ENCODE data around the gene TOMM20. TPM values are rescaled to one million over a fixed set of nuclear protein-coding genes. Genes with fewer than 3 reads are reported as not detected.
"Not testable (repeated sequence)": the region's sequence is repeated elsewhere in the genome, so short reads cannot be mapped to it uniquely, and the experiment has no call there.

TOMM20 gene
- total and polyA plus RNA-seq, 2 of the 8 experiments (the other 6 are each of a cell fraction or from before 2014, with no cell fraction given): 71.4 to 168 TPM

DNA sequence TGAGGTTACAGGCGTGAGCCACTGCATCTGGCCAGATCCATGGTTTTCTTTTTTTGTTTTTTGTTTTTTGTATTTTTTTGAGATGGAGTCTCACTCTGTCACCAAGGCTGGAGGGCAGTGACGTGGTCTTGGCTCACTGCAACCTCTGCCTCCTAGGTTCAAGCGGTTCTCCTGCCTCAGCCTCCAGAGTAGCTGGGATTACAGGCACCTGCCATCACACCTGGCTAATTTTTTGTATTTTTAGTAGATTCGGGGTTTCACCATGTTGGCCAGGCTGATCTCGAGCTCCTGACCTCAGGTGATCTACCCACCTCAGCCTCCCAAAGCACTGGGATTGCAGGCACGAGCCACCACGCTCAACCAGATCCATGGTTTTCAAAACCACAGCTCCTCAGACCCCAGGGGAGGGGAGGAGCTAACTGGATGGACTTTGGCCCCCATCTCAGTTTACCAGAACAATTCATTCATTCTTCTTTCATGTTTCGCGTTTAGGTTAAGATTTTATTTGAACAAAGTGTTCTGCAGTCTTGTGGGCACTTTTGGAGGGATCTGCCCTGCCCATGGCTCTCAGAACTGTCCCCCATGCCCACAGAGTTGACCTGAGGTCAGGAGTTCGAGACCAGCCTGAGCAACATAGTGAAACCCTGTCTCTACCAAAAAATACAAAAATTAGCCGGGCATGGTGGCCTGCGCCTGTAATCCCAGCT, 43.1 kb downstream of the TOMM20 start:
- FAIRE-seq; H2BK5ac ChIP-seq (ENCODE audit: low read depth, low read length); POLR2A ChIA-PET (ENCODE audit: partially characterized antibody); H4K5ac ChIP-seq (ENCODE audit: insufficient read length, low read depth, low read length); H3K9me3 ChIP-seq (ENCODE audit: insufficient read depth in 2 of 2, low read depth in 1 of 2, low read length in 1 of 2); H3K56ac ChIP-seq (replicated peaks; ENCODE audit: insufficient read length, low read depth, low read length); H3K23ac ChIP-seq (ENCODE audit: insufficient read length); H3K36me3 ChIP-seq (ENCODE audit: control insufficient read depth in 2 of 4, insufficient read depth in 4 of 4, low read length in 3 of 4); H3K23me2 ChIP-seq (ENCODE audit: low read depth, low read length); H3K27ac ChIP-seq (ENCODE audit: low read depth, low read length); H3K79me2 ChIP-seq (ENCODE audit: control insufficient read depth in 1 of 2, insufficient read depth in 2 of 2, low read length in 2 of 2); H3K79me1 ChIP-seq (ENCODE audit: low read depth, low read length); H2AFZ ChIP-seq (ENCODE audit: low read length); H3K27me3 ChIP-seq (replicated peaks in 1 of 4; ENCODE audit: control insufficient read depth in 3 of 4, extremely low read depth in 1 of 4, insufficient read depth in 3 of 4, low read length in 3 of 4); H4K91ac ChIP-seq (replicated peaks; ENCODE audit: insufficient read length, low read length); H3K4ac ChIP-seq (replicated peaks; ENCODE audit: insufficient read length, low read depth, low read length); H2BK15ac ChIP-seq (ENCODE audit: low read length); H3K4me3 ChIP-seq (ENCODE audit: extremely low read depth in 1 of 4, insufficient read depth in 2 of 4, low read depth in 3 of 4, low read length in 4 of 4); H2AK5ac ChIP-seq (ENCODE audit: low read depth, low read length); H2BK12ac ChIP-seq (ENCODE audit: low read depth, low read length); H3K9ac ChIP-seq (replicated peaks in 1 of 4; ENCODE audit: extremely low read depth in 1 of 4, low read depth in 3 of 4, low read length in 3 of 4); H2BK20ac ChIP-seq (ENCODE audit: low read length); DNase-seq (ENCODE audit: low read depth in 1 of 2, low spot score in 2 of 2); H3K18ac ChIP-seq (ENCODE audit: extremely low read depth, low read length); H4K20me1 ChIP-seq (replicated peaks in 1 of 2; ENCODE audit: control insufficient read depth in 1 of 2, insufficient read depth in 2 of 2, low read length in 2 of 2); H3K14ac ChIP-seq (ENCODE audit: insufficient read length); H4K8ac ChIP-seq (ENCODE audit: extremely low read depth, insufficient read depth, low read length); H3K4me2 ChIP-seq (ENCODE audit: insufficient read depth in 1 of 2, low read depth in 2 of 2, low read length in 2 of 2); H2BK120ac ChIP-seq (replicated peaks; ENCODE audit: low read depth, low read length): not testable (repeated sequence)
- CTCF ChIA-PET (ENCODE audit: partially characterized antibody): interaction anchor here (0.6 to 4.6 kb wide), 6 partner anchors 12 to 586 kb away, joined by 3 to 27 read pairs (median 4); no protein-coding TSS in a partner anchor
- WGBS, 2 experiments (ENCODE audit: extremely low coverage in 1 of 2, insufficient coverage in 1 of 2, insufficient read length in 1 of 2, insufficient replicate concordance in 2 of 2, low coverage in 1 of 2, low lambda C conversion rate in 2 of 2, missing lambda C conversion rate in 1 of 2): 94% methylated on average over 11 of the region's 12 CpGs; no CpG with 5 or more reads in 1 of the 2 experiments
- H3K4me1 ChIP-seq (replicated peaks in 1 of 4; ENCODE audit: control insufficient read depth in 3 of 4, insufficient read depth in 4 of 4, low read length in 3 of 4): peaks cover 6 to 17% (median 8%) of the 10 kb centered on the region in 4 experiments

- H3K4me3 ChIP-seq (ENCODE audit: extremely low read depth in 1 of 4, insufficient read depth in 2 of 4, low read depth in 3 of 4, low read length in 4 of 4); H4K5ac ChIP-seq (ENCODE audit: insufficient read length, low read depth, low read length); H3K79me2 ChIP-seq (ENCODE audit: control insufficient read depth in 1 of 2, insufficient read depth in 2 of 2, low read length in 2 of 2); H3K23me2 ChIP-seq (ENCODE audit: low read depth, low read length); H3K4me2 ChIP-seq (ENCODE audit: insufficient read depth in 1 of 2, low read depth in 2 of 2, low read length in 2 of 2); DNase-seq (ENCODE audit: low read depth in 1 of 2, low spot score in 2 of 2); H2BK120ac ChIP-seq (replicated peaks; ENCODE audit: low read depth, low read length); H2BK12ac ChIP-seq (ENCODE audit: low read depth, low read length); H2BK20ac ChIP-seq (ENCODE audit: low read length); H3K4ac ChIP-seq (replicated peaks; ENCODE audit: insufficient read length, low read depth, low read length); POLR2A ChIA-PET (ENCODE audit: partially characterized antibody); H4K20me1 ChIP-seq (replicated peaks in 1 of 2; ENCODE audit: control insufficient read depth in 1 of 2, insufficient read depth in 2 of 2, low read length in 2 of 2); H2AK5ac ChIP-seq (ENCODE audit: low read depth, low read length); H4K91ac ChIP-seq (replicated peaks; ENCODE audit: insufficient read length, low read length); H2BK5ac ChIP-seq (ENCODE audit: low read depth, low read length); H3K36me3 ChIP-seq (ENCODE audit: control insufficient read depth in 2 of 4, insufficient read depth in 4 of 4, low read length in 3 of 4); H3K9me3 ChIP-seq (ENCODE audit: insufficient read depth in 2 of 2, low read depth in 1 of 2, low read length in 1 of 2); H3K79me1 ChIP-seq (ENCODE audit: low read depth, low read length); H3K18ac ChIP-seq (ENCODE audit: extremely low read depth, low read length); H3K56ac ChIP-seq (replicated peaks; ENCODE audit: insufficient read length, low read depth, low read length); H2AFZ ChIP-seq (ENCODE audit: low read length); FAIRE-seq; H4K8ac ChIP-seq (ENCODE audit: extremely low read depth, insufficient read depth, low read length); H3K14ac ChIP-seq (ENCODE audit: insufficient read length); H3K9ac ChIP-seq (replicated peaks in 1 of 4; ENCODE audit: extremely low read depth in 1 of 4, low read depth in 3 of 4, low read length in 3 of 4); H3K27ac ChIP-seq (ENCODE audit: low read depth, low read length); H2BK15ac ChIP-seq (ENCODE audit: low read length); H3K27me3 ChIP-seq (replicated peaks in 1 of 4; ENCODE audit: control insufficient read depth in 3 of 4, extremely low read depth in 1 of 4, insufficient read depth in 3 of 4, low read length in 3 of 4); H3K23ac ChIP-seq (ENCODE audit: insufficient read length): not testable (repeated sequence)
- 88% methylated on average over 4 of the region's 5 CpGs; no CpG with 5 or more reads in 1 of the 2 experiments for WGBS, 2 experiments (ENCODE audit: extremely low coverage in 1 of 2, insufficient coverage in 1 of 2, insufficient read length in 1 of 2, insufficient replicate concordance in 2 of 2, low coverage in 1 of 2, low lambda C conversion rate in 2 of 2, missing lambda C conversion rate in 1 of 2)
- CTCF ChIA-PET (ENCODE audit: partially characterized antibody): interaction anchor here (0.6 to 2.0 kb wide), 3 partner anchors 8 to 107 kb away, joined by 3 to 8 read pairs (median 3); no protein-coding TSS in a partner anchor
- peaks cover 3 to 11% (median 5%) of the 10 kb centered on the region in 4 experiments; a peak in 6 of 7 replicates for H3K4me1 ChIP-seq (replicated peaks in 1 of 4; ENCODE audit: control insufficient read depth in 3 of 4, insufficient read depth in 4 of 4, low read length in 3 of 4)
Measured at GRCh38 chr1:235080788-235081187, 47.8 kb downstream of the TOMM20 start.

Data from H1 (cell line).